ENCODE data around the gene ZC3H7A.

DNA sequence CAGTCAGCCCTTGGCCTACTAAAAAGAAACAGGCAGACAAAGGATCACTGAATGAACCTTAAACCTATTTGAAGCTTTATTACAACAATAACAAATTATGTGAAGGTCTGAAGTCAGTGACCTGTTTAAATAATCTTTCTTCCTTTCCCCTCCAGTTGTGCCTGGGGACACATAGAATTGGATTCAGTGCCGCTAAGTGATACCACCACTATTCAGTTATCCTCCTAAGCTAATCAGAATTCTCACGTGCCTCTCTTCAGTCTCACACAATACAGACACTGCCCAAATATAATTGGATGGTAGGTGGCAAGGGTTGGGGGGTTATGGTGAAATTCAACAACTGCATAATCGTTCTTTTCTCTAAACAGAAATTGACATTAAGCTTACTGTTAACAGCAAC, 65.8 kb downstream of the ZC3H7A start:
- no peak for TF ChIP-seq POU5F1 (IDR thresholded peaks at IDR 0.05; ENCODE audit: low read depth, low read length)
- TF ChIP-seq GTF2F1 (IDR thresholded peaks at IDR 0.05; ENCODE audit: borderline replicate concordance, low read depth, low read length), result no peak
- TF ChIP-seq CTCF (IDR thresholded peaks at IDR 0.05; ENCODE audit: control extremely low read depth in 1 of 3, insufficient read depth in 1 of 3, low read depth in 1 of 3, low read length in 3 of 3), result no peak
- no peak for TF ChIP-seq POLR2A (IDR thresholded peaks at IDR 0.05; ENCODE audit: control extremely low read depth in 1 of 2, low read depth in 2 of 2, low read length in 2 of 2)
